PC-9 (cell line): ENCODE data around the gene DNA2.

ENCODE experiments used
- EZH2 ChIP-seq: fragments of 200-600 bp; sonication (generic); IDR thresholded peaks from 2 replicates; pipeline ENCODE4 v1.8.0; 2017; ENCODE audit warnings: antibody characterized with exemption, low read depth
- TF ChIP-seq, protein P1 (sequence below): fragments of 200-600 bp; sonication (generic); conservative IDR thresholded peaks from 2 replicates; pipeline ENCODE4 v1.6.1; 2017; ENCODE audit warnings: mixed run types, antibody characterized with exemption, mild to moderate bottlenecking, moderate library complexity

DNA sequence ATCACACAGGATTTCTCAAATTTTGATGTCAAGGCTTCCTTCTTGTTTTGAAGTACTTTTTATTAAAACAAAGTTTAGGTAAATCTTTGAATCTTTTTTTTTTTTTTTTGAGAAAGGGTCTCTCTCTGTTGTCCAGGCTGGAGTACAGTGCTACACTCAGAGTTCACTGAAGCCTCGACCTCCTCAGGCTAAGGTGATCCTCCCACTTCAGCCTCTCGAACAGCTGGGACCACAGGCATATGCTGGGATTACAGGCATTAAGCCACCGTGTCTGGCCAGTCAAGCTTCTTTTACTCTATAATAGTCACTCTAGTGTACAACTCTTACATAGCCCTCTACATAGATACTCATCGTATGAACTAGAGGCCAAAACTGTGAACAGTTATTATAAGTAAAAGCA is 68.1 kb downstream of the DNA2 start:
- TF ChIP-seq EZH2 = no peak
- TF ChIP-seq, protein P1, sequence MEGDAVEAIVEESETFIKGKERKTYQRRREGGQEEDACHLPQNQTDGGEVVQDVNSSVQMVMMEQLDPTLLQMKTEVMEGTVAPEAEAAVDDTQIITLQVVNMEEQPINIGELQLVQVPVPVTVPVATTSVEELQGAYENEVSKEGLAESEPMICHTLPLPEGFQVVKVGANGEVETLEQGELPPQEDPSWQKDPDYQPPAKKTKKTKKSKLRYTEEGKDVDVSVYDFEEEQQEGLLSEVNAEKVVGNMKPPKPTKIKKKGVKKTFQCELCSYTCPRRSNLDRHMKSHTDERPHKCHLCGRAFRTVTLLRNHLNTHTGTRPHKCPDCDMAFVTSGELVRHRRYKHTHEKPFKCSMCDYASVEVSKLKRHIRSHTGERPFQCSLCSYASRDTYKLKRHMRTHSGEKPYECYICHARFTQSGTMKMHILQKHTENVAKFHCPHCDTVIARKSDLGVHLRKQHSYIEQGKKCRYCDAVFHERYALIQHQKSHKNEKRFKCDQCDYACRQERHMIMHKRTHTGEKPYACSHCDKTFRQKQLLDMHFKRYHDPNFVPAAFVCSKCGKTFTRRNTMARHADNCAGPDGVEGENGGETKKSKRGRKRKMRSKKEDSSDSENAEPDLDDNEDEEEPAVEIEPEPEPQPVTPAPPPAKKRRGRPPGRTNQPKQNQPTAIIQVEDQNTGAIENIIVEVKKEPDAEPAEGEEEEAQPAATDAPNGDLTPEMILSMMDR = no peak
